HFFc6 (cell line): ENCODE measurements around the gene NCKAP5. TPM values are rescaled to one million over a fixed set of nuclear protein-coding genes. Genes with fewer than 3 reads are reported as not detected.

Source experiments
- DNase-seq: peaks from one replicate; pipeline ENCODE4 v3.0.0-alpha.2; 2018
- H3K27ac Mint-ChIP-seq: 2 replicates; pipeline ENCODE4 v1.8.0; 2020; ENCODE audit warnings: mild to moderate bottlenecking, mixed read lengths
- H3K27me3 Mint-ChIP-seq: 2 replicates; pipeline ENCODE4 v1.8.0; 2021; ENCODE audit warnings: mild to moderate bottlenecking, moderate library complexity, mixed read lengths; ENCODE audit not compliant: insufficient read depth
- H3K36me3 Mint-ChIP-seq: 2 replicates; pipeline ENCODE4 v1.8.0; 2021; ENCODE audit warnings: low read depth, mixed read lengths
- H3K4me1 Mint-ChIP-seq: 2 replicates; pipeline ENCODE4 v1.8.0; 2020; ENCODE audit warnings: low read depth, mixed read lengths
- H3K4me3 Mint-ChIP-seq: 2 replicates; pipeline ENCODE4 v1.8.0; 2020; ENCODE audit warnings: mild to moderate bottlenecking, moderate library complexity, mixed read lengths
- H3K9me3 Mint-ChIP-seq: 2 replicates; pipeline ENCODE4 v1.8.0; 2020; ENCODE audit warnings: mild to moderate bottlenecking, mixed read lengths
- CTCF ChIP-seq: fragments of 200-600 bp; sonication (generic); IDR thresholded peaks from 2 replicates; pipeline ENCODE4 v1.5.0; 2021; ENCODE audit warnings: antibody characterized with exemption, mild to moderate bottlenecking
- total RNA-seq, 6 experiments: library from RNA; stranded (reverse); fragmentation: NEBNext Ultra II Directional; extraction: Animal tissue kit (Norgen Biotek cat#: 25700); gene quantifications; 2 replicates in 1 of 6; 3 replicates in 5 of 6; pipeline ENCODE4 v1.2.3, GENCODE V29; 2021

Gene NCKAP5
- total RNA-seq, 6 experiments from 2014 or later = 0.31 to 4.0 (median 3.1) TPM

DNA sequence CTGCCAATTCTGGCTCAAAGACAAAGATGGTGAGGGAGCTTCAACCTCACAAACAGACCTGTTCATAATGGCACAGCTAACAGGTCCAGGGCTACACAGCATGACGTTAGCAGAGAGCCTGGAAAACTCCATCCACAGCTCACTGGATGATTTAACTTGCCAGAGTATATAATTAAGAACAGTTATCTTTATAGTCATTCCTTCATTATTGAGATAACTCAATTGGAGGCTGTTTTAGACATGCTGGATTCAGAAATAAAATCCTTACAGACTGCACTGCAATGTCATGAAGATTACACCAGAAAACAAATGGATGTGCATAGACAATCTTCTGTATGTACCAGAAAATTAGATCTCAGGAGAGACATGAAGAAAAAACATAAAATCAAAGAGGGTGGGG is 843.1 kb downstream of the NCKAP5 start:
- no peak for TF ChIP-seq CTCF
- Mint-ChIP-seq H3K27me3 (peaks cover 8% of the 10 kb centered on the region), H3K9me3 (no peaks in the 10 kb centered on the region), H3K36me3 (no peaks in the 10 kb centered on the region), H3K27ac (no peak overlapping the region), H3K4me1 (peaks cover 15% of the 10 kb centered on the region; the same call in 1 of the 2 replicates), H3K4me3 (no peak overlapping the region)
- DNase-seq = no peak

DNA sequence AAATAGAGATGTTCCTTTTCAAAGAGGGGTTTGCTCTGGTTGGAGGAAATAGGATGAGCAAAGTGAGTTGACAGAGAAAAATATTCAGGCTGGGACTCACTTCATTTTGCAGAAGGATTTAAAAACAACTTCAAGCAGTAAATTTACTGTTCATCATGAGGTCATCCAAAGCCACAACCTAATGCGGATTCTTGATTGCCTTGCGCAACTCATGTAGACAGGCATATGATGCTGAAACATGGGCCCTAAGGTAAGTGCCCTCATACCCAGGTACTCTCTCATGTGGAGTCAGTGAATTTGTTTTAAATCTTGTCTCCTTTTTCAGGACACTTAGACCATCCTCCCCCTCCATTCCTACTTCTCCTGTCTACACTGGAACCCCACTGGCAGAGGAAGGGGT is 846.3 kb downstream of the NCKAP5 start:
- Mint-ChIP-seq H3K9me3 (peaks cover 3% of the 10 kb centered on the region; the same call in 1 of the 2 replicates), H3K27me3 (peaks cover 8% of the 10 kb centered on the region; the same call in 1 of the 2 replicates), H3K27ac (no peak overlapping the region; the same call in 1 of the 2 replicates), H3K4me1 (peaks cover 22% of the 10 kb centered on the region; the same call in 1 of the 2 replicates), H3K4me3 (no peak overlapping the region), H3K36me3 (no peaks in the 10 kb centered on the region)
- DNase-seq = no peak
- TF ChIP-seq CTCF = no peak

GRCh38 chr2:132720393-132720792 is 847.9 kb downstream of the NCKAP5 start:
- no peak overlapping the region for H3K27ac Mint-ChIP-seq
- peaks cover 3% of the 10 kb centered on the region; the same call in 1 of the 2 replicates for H3K9me3 Mint-ChIP-seq
- H3K4me3 Mint-ChIP-seq = no peak overlapping the region
- H3K4me1 Mint-ChIP-seq = peaks cover 37% of the 10 kb centered on the region; the same call in 1 of the 2 replicates
- no peak for TF ChIP-seq CTCF
- H3K36me3 Mint-ChIP-seq = no peaks in the 10 kb centered on the region
- DNase-seq = no peak
- H3K27me3 Mint-ChIP-seq = peaks cover 4% of the 10 kb centered on the region; the same call in 1 of the 2 replicates

DNA sequence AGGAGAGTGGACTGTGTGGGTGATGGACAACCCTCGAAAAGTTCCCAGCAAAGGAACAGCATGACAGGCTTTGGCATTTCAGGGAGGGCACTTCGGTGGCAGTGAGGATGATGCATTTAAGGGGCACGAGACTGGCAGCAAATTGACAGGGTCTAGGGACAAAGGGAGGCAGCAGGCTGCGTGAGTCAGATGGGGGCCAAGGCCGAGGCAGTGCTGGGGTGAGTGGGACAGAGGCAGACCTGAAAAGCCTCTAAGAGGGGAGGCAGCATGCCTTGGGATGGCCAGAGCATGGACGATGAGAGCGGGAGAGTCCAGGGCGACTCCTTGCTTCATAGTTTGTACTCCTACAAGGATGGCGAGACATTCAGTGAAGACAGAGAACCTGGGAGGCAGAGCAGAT is 848.8 kb downstream of the NCKAP5 start:
- Mint-ChIP-seq H3K4me1 (peaks cover 43% of the 10 kb centered on the region; the same call in 1 of the 2 replicates), H3K36me3 (no peaks in the 10 kb centered on the region), H3K27me3 (peaks cover 2% of the 10 kb centered on the region; the same call in 1 of the 2 replicates), H3K9me3 (peaks cover 3% of the 10 kb centered on the region; the same call in 1 of the 2 replicates), H3K4me3 (no peak overlapping the region), H3K27ac (no peak overlapping the region)
- no peak for DNase-seq
- no peak for TF ChIP-seq CTCF

- H3K36me3 Mint-ChIP-seq = no peaks in the 10 kb centered on the region
- no peak for TF ChIP-seq CTCF
- H3K27ac Mint-ChIP-seq = no peak overlapping the region
- peaks cover 3% of the 10 kb centered on the region; the same call in 1 of the 2 replicates for H3K9me3 Mint-ChIP-seq
- H3K27me3 Mint-ChIP-seq = peaks cover 4% of the 10 kb centered on the region; the same call in 1 of the 2 replicates
- peaks cover 36% of the 10 kb centered on the region; the same call in 1 of the 2 replicates for H3K4me1 Mint-ChIP-seq
- no peak overlapping the region for H3K4me3 Mint-ChIP-seq
- no peak for DNase-seq
These were observed 851.3 kb downstream of the NCKAP5 start for GRCh38 chr2:132716954-132717353.
